Osteocyte (in vitro differentiated cells): ENCODE results near the gene ZMAT3. TPM values are rescaled to one million over a fixed set of nuclear protein-coding genes. Genes with fewer than 3 reads are reported as not detected.

ENCODE experiments used
- DNase-seq: peaks from one replicate; pipeline ENCODE4 v3.0.0; 2021; ENCODE audit warnings: mixed read lengths; ENCODE audit not compliant: unreplicated experiment; ENCODE audit errors: extremely low spot score
- H3K27ac Mint-ChIP-seq: one replicate; pipeline ENCODE4 v1.8.0; 2021; ENCODE audit warnings: mild to moderate bottlenecking, mixed read lengths; ENCODE audit not compliant: unreplicated experiment
- H3K27me3 Mint-ChIP-seq: one replicate; pipeline ENCODE4 v1.8.0; 2021; ENCODE audit warnings: mixed read lengths; ENCODE audit not compliant: unreplicated experiment
- H3K36me3 Mint-ChIP-seq: one replicate; pipeline ENCODE4 v1.8.0; 2021; ENCODE audit warnings: mixed read lengths; ENCODE audit not compliant: unreplicated experiment
- H3K4me1 Mint-ChIP-seq: one replicate; pipeline ENCODE4 v1.8.0; 2021; ENCODE audit warnings: mixed read lengths; ENCODE audit not compliant: unreplicated experiment
- H3K4me3 Mint-ChIP-seq: one replicate; pipeline ENCODE4 v1.8.0; 2021; ENCODE audit warnings: mild to moderate bottlenecking, moderate library complexity, mixed read lengths; ENCODE audit not compliant: unreplicated experiment
- H3K9me3 Mint-ChIP-seq: one replicate; pipeline ENCODE4 v1.8.0; 2021; ENCODE audit warnings: mixed read lengths; ENCODE audit not compliant: unreplicated experiment
- CTCF ChIP-seq: fragments of 200-600 bp; sonication (generic); IDR thresholded peaks from 2 replicates; pipeline ENCODE4 v1.5.0; 2021; ENCODE audit warnings: antibody characterized with exemption, mild to moderate bottlenecking, moderate library complexity
- total RNA-seq: library from RNA; stranded (reverse); gene quantifications from 2 replicates; pipeline ENCODE4 v1.2.1, GENCODE V29; 2021

Gene ZMAT3
- total RNA-seq, 1 donor from 2014 or later: 96.9 TPM

DNA sequence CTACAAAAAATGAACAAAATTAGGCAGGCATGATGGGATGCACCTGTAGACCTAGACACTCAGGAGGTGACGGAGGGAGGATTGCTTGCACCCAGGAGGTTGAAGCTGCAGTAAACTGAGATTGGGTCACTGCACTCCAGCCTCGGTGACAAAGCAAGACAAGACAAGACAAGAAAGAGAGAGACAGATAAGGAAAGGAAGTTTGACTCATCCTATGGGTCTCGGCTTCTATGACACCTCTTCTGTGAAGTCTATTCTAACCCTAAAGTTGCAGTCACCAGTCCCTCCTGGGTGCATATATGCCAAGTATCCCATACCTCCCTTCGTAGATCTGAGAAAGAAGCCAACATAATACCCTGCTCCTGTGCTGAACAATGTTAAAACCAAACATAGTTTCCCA is 7.9 kb upstream of the ZMAT3 start:
- H3K36me3 Mint-ChIP-seq: no peaks in the 10 kb centered on the region
- no peak overlapping the region for H3K4me3 Mint-ChIP-seq
- no peak overlapping the region for H3K27ac Mint-ChIP-seq
- TF ChIP-seq CTCF: no peak
- no peaks in the 10 kb centered on the region for H3K4me1 Mint-ChIP-seq
- no peaks in the 10 kb centered on the region for H3K9me3 Mint-ChIP-seq
- no peak for DNase-seq
- peaks cover 4% of the 10 kb centered on the region for H3K27me3 Mint-ChIP-seq

GRCh38 chr3:179076243-179077027 is 4.8 kb upstream of the ZMAT3 start:
- Mint-ChIP-seq H3K9me3 (no peaks in the 10 kb centered on the region), H3K4me3 (no peak overlapping the region)
- DNase-seq: no peak

DNA sequence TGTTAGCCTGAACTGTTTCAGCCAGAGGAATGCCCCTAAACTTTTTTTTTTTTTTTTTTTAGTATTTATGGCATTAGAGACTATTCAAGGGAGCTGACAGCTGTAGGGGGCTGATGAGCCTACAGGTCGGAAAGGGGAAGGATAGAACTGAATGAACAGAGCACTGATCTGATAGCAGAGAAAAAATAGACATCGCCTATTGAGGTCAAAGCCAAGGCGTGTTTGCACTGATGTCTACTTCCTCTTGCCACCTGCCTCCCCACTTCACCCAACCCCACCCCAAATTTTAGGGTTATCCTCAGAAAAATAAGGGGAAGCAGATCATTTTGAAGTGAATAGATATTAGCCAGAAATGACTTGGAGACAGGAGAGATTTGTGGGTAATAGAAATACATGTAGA is 3.0 kb upstream of the ZMAT3 start:
- no peaks in the 10 kb centered on the region for H3K36me3 Mint-ChIP-seq
- TF ChIP-seq CTCF: no peak
- H3K4me3 Mint-ChIP-seq: no peak overlapping the region
- no peak overlapping the region for H3K27ac Mint-ChIP-seq
- H3K27me3 Mint-ChIP-seq: no peaks in the 10 kb centered on the region
- no peaks in the 10 kb centered on the region for H3K9me3 Mint-ChIP-seq
- no peak for DNase-seq
- H3K4me1 Mint-ChIP-seq: peaks cover 9% of the 10 kb centered on the region

More at GRCh38 chr3:179076243-179077027, 4.8 kb upstream of the ZMAT3 start:
- no peak for TF ChIP-seq CTCF
- Mint-ChIP-seq H3K4me1 (peaks cover 5% of the 10 kb centered on the region), H3K27me3 (peaks cover 4% of the 10 kb centered on the region), H3K27ac (no peak overlapping the region), H3K36me3 (no peaks in the 10 kb centered on the region)

DNA sequence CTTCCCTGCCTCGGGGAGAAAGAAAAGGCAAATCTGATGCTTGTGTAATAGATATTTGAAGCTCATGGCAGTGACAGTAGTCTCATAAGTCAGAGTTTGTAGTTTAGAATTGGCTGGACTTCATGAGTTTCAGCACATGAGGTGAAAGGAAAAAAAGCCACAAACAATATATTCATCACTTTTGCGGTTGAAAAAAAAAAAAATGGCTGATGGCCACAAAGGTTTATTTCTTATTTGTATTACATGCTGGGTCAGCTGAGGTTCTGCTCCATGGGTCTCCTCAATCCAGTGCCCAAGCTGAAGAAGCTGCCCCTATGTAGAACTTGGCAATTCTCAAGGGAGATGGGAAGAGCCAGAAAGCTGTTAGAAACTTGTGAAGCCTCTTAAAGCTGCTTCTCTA is 2.2 kb upstream of the ZMAT3 start:
- no peaks in the 10 kb centered on the region for H3K27me3 Mint-ChIP-seq
- H3K9me3 Mint-ChIP-seq: no peaks in the 10 kb centered on the region
- no peak overlapping the region for H3K27ac Mint-ChIP-seq
- no peak for TF ChIP-seq CTCF
- no peak for DNase-seq
- peaks cover 5% of the 10 kb centered on the region for H3K36me3 Mint-ChIP-seq
- peaks cover 16% of the 10 kb centered on the region for H3K4me1 Mint-ChIP-seq
- no peak overlapping the region for H3K4me3 Mint-ChIP-seq

- Mint-ChIP-seq H3K9me3 (no peaks in the 10 kb centered on the region), H3K36me3 (peaks cover 17% of the 10 kb centered on the region), H3K4me3 (peak overlapping the region; percentile 98), H3K27me3 (no peaks in the 10 kb centered on the region), H3K27ac (peak overlapping the region; percentile 82), H3K4me1 (peaks cover 30% of the 10 kb centered on the region)
- no peak for TF ChIP-seq CTCF
- no peak for DNase-seq
Observed at GRCh38 chr3:179072100-179072438, 460 bp upstream of the ZMAT3 start.
